Testis (tissue), 3 donors: Measurements from ENCODE around the gene RALGPS1. TPM values are rescaled to one million over a fixed set of nuclear protein-coding genes. Genes with fewer than 3 reads are reported as not detected.

Experiments
- DNase-seq: peaks from one replicate; pipeline ENCODE4 v3.0.0-alpha.2; 2019
- H3K27ac ChIP-seq, 2 donors: fragments of 200-600 bp; sonication (generic); one replicate each; pipeline ENCODE4 v1.5.1; 2019
- H3K27me3 ChIP-seq: fragments of 200-600 bp; sonication (generic); one replicate; pipeline ENCODE4 v1.5.1; 2019
- H3K36me3 ChIP-seq: fragments of 200-600 bp; sonication (generic); one replicate; pipeline ENCODE4 v1.5.1; 2017; ENCODE audit warnings: low read depth; ENCODE audit errors: missing control alignments
- H3K4me1 ChIP-seq: fragments of 200-600 bp; sonication (generic); one replicate; pipeline ENCODE4 v1.5.1; 2019
- H3K4me3 ChIP-seq, 2 donors: fragments of 200-600 bp; sonication (generic); one replicate each; pipeline ENCODE4 v1.5.1; 2017 to 2019
- H3K9me3 ChIP-seq: fragments of 200-600 bp; sonication (generic); one replicate; pipeline ENCODE4 v1.5.1; 2017
- POLR2A ChIP-seq: fragments of 450-650 bp; IDR thresholded peaks from one replicate; pipeline ENCODE4 v1.6.1; 2017; ENCODE audit warnings: antibody characterized with exemption, mild to moderate bottlenecking, moderate library complexity
- WGBS, 2 donors: methylation state at CpG; one replicate each; pipeline ENCODE4 v1.1.5; 2018; 5-methylcytosine and 5-hydroxymethylcytosine counted together
- intact Hi-C: fragments of 100-400 bp; cut with DNase I; formaldehyde crosslinking; loops from one replicate; pipeline ENCODE4 v1.15.1; 2023; ENCODE audit warnings: low total_unique reads
- polyA plus RNA-seq: library from polyadenylated mRNA; stranded (reverse); fragments of 350-450 nt; fragmentation: Illumina TruSeq; extraction: RNeasy Lipid Tissue Mini Kit (QIAGEN cat#74804); gene quantifications from one replicate; pipeline ENCODE4 v1.2.3, GENCODE V29; 2014; ENCODE audit warnings: low read depth, low replicate concordance; ENCODE audit not compliant: insufficient read depth
- total RNA-seq, 2 donors: library from RNA; depleted of rRNA; stranded (reverse); fragments of >200 nt; gene quantifications; one replicate each; pipeline ENCODE4 v1.2.3, GENCODE V29; 2016
- TF ChIP-seq, protein P1 (sequence below), 3 experiments: fragments of 450-650 bp in 2 of 3; fragments of 200-600 bp in 1 of 3; sonication (generic) in 1 of 3; IDR thresholded peaks; one replicate each; pipeline ENCODE4 v1.5.1; 2016 to 2019; ENCODE audit warnings: antibody characterized with exemption in 3 of 3, mild to moderate bottlenecking in 2 of 3, moderate library complexity in 1 of 3

The RALGPS1 gene
- total and polyA plus RNA-seq, 3 donors from 2014 or later, result 35.9 to 48.6 (median 36.9) TPM

DNA sequence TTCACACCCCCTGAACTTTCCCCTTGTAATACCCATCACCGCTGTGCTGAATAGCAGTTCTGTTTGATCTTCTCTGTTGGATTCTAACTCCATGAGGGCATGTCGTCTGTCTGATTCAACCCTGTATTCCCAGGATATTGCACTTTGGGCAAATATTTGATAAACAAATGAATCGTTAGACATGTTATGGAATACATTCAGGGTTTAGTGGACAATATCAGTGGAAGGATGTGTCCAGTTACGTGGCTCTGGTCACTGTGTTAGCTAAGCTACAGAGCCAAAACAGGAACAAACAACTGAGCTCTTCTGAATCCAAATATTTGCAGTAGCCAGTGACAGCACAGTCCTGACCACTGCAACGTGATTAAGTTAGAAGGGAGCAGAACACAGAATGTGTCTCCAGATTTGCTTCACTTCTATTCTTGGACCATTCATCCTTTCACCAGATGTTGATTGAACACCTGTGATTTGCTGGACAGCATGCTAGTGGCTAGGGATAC is 194.7 kb downstream of the RALGPS1 start:
- Histone ChIP-seq H3K36me3 (no peaks in the 10 kb centered on the region), H3K27ac (no peak overlapping the region), H3K4me3 (no peak overlapping the region), H3K27me3 (no peaks in the 10 kb centered on the region), H3K9me3 (no peaks in the 10 kb centered on the region), H3K4me1 (no peaks in the 10 kb centered on the region)
- TF ChIP-seq POLR2A, result no peak
- TF ChIP-seq, protein P1, sequence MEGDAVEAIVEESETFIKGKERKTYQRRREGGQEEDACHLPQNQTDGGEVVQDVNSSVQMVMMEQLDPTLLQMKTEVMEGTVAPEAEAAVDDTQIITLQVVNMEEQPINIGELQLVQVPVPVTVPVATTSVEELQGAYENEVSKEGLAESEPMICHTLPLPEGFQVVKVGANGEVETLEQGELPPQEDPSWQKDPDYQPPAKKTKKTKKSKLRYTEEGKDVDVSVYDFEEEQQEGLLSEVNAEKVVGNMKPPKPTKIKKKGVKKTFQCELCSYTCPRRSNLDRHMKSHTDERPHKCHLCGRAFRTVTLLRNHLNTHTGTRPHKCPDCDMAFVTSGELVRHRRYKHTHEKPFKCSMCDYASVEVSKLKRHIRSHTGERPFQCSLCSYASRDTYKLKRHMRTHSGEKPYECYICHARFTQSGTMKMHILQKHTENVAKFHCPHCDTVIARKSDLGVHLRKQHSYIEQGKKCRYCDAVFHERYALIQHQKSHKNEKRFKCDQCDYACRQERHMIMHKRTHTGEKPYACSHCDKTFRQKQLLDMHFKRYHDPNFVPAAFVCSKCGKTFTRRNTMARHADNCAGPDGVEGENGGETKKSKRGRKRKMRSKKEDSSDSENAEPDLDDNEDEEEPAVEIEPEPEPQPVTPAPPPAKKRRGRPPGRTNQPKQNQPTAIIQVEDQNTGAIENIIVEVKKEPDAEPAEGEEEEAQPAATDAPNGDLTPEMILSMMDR (IDR thresholded peaks at IDR 0.05), result no peak
- whole genome bisulfite sequencing, 2 donors, result 77 to 84% methylated on average over 5 of the region's 5 CpGs
- DNase-seq, result no peak
- intact Hi-C loops, result no loop called here

DNA sequence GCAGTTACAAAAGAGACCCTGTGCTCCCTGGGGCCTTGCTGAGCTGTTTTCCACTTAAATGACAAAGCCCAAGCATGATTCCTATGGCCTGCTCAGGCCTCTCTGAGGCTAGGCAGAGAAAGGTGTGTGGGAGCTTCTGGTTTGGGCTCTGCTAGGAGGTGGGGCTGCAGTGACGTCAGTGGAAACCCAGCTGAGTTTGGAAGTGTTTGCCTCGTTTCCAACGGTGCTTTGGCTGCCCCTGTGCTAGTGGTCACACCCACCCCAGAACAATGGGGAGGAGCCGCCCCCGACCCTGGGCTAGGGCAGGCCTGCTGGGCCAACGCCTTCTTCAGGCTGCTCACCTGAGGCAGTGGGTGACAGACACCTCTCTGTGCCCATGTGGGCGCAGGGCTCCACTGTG is 197.5 kb downstream of the RALGPS1 start:
- H3K36me3 ChIP-seq, result no peaks in the 10 kb centered on the region
- H3K4me1 ChIP-seq, result no peaks in the 10 kb centered on the region
- H3K4me3 ChIP-seq, result no peak overlapping the region
- no peak for TF ChIP-seq POLR2A
- TF ChIP-seq, protein P1 (IDR thresholded peaks at IDR 0.05), result no peak
- H3K9me3 ChIP-seq, result no peaks in the 10 kb centered on the region
- WGBS, 2 donors, result 39 to 68% methylated on average over 3 to 5 of the region's 7 CpGs
- intact Hi-C loops, result no loop called here
- no peak for DNase-seq
- H3K27me3 ChIP-seq, result no peaks in the 10 kb centered on the region
- H3K27ac ChIP-seq, result no peak overlapping the region

DNA sequence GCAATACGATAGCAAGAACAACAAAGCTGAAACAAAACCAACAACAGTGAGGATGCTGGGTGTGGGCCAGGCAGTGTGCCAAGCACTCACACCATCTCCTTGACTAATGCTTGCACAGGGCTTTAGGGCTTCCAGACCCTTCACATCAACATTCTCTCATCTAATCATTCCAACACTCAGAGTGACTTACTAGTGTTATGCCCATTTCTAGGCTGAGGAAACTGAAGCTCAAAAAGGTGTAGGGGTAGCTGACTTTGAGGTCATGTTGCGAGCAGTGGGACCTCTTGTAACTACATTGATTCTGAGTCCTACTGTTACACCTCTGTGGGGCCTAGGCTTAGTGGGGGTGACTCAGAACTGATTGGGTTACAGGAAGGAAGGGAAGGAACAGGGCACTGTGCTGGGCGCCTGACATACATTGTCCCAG is 198.2 kb downstream of the RALGPS1 start:
- TF ChIP-seq POLR2A, result no peak
- TF ChIP-seq, protein P1 (IDR thresholded peaks at IDR 0.05), result no peak
- Histone ChIP-seq H3K27ac (no peak overlapping the region), H3K4me1 (no peaks in the 10 kb centered on the region), H3K36me3 (no peaks in the 10 kb centered on the region), H3K27me3 (no peaks in the 10 kb centered on the region), H3K4me3 (no peak overlapping the region), H3K9me3 (no peaks in the 10 kb centered on the region)
- intact Hi-C loops, result no loop called here
- DNase-seq, result no peak
- WGBS, 2 donors, result 82 to 93% methylated on average over 3 of the region's 3 CpGs

DNA sequence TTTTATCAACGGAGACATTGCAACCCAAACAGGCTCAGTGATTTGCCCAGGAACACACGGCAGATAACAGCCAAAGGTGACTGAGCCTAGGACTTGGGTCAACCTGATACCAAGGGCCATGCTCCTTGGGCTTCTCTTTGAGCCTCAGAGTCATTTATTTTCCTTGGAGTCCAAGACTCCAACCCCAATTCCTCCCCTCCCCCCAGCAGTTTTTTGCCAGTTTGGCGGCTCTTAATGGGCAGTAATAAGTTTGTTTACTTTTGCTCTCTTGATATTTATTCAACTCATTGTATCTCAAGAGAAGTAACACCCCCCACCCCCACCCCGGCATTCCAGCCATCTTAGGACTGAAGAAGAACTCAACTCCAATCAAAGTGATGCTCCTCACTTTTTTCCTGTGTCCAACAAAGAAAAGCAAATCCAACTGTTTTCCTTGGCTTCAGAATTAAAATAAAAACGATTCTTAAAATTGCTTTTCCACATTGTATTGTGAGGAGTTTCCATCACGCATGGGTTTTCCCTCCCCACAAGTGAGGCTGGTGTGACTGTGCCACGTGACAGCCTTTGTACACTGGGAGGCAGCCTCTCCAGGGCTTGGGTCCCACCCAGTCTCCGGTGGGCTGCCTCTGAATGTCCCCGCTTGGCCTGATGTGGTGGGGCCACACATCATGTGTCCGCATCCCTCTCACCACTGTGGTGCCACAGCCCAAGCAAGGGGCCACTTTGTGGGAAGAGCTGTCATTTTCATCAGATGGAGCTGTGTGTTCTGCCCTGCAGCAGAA is 198.8 kb downstream of the RALGPS1 start:
- H3K27ac ChIP-seq, result no peak overlapping the region
- H3K4me3 ChIP-seq, result no peak overlapping the region
- intact Hi-C loops, result no loop called here
- H3K9me3 ChIP-seq, result no peaks in the 10 kb centered on the region
- 82 to 86% methylated on average over 10 of the region's 10 CpGs for whole genome bisulfite sequencing, 2 donors
- no peak for DNase-seq
- TF ChIP-seq, protein P1 (IDR thresholded peaks at IDR 0.05), result no peak
- TF ChIP-seq POLR2A, result no peak
- no peaks in the 10 kb centered on the region for H3K36me3 ChIP-seq
- H3K27me3 ChIP-seq, result no peaks in the 10 kb centered on the region
- H3K4me1 ChIP-seq, result no peaks in the 10 kb centered on the region

DNA sequence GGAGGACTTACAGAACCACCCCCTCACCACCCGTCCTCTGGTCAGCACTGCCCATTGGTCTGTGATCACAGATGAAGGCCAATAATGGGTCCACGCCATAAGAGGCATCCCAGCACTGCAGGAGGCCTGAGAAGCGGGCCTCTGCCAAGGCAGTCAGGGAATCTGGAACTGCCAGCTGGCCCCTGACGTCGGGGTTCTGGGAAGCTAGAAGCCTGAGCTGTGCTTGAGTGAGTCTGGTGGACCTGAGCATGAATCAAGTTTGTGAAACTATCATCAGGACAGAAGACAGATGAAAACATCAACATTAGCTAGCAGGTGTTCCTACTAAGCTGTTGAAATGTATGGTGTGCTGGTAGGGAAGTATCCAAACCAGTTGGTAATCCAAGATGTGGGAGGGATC is 200.0 kb downstream of the RALGPS1 start:
- H3K27me3 ChIP-seq, result no peaks in the 10 kb centered on the region
- no peaks in the 10 kb centered on the region for H3K4me1 ChIP-seq
- no peaks in the 10 kb centered on the region for H3K9me3 ChIP-seq
- 83 to 95% methylated on average over 1 to 5 of the region's 5 CpGs for WGBS, 2 donors
- DNase-seq, result no peak
- TF ChIP-seq, protein P1 (IDR thresholded peaks at IDR 0.05), result no peak
- no peak for TF ChIP-seq POLR2A
- H3K4me3 ChIP-seq, result no peak overlapping the region
- H3K36me3 ChIP-seq, result no peaks in the 10 kb centered on the region
- no peak overlapping the region for H3K27ac ChIP-seq
- intact Hi-C loops, result no loop called here
